H1 (cell line): ENCODE data around the gene HSF5. TPM values are rescaled to one million over a fixed set of nuclear protein-coding genes. Genes with fewer than 3 reads are reported as not detected.
"Not testable (repeated sequence)": the region's sequence is repeated elsewhere in the genome, so short reads cannot be mapped to it uniquely, and the experiment has no call there.

ENCODE experiments used
- CTCF ChIA-PET: fragments of 300-600 bp; sonication (Branson Sonifier 250); formaldehyde crosslinking; loops from one replicate; lab custom pipeline; 2021; ENCODE audit not compliant: partially characterized antibody; lab: Charles Lee
- POLR2A ChIA-PET: fragments of 300-600 bp; sonication (Branson Sonifier 250); formaldehyde crosslinking; loops from one replicate; lab custom pipeline; 2021; ENCODE audit warnings: inconsistent platforms; ENCODE audit not compliant: partially characterized antibody; lab: Charles Lee
- DNase-seq, 2 experiments: peaks; one replicate each; pipeline versions ENCODE4 v3.0.0 to v3.0.0-alpha.2; 2010 to 2022; ENCODE audit warnings: low spot score in 2 of 2, low read depth in 1 of 2, mixed read lengths in 1 of 2
- FAIRE-seq: peaks from 2 replicates; lab custom pipeline; 2011; peaks lifted over from hg19 to GRCh38; lab: Jason Lieb, UNC
- H2AFZ ChIP-seq: 2 replicates; pipeline ENCODE4 v1.8.1; 2012; ENCODE audit warnings: low read length, inconsistent platforms
- H2AK5ac ChIP-seq: 2 replicates; pipeline ENCODE4 v1.6.1; 2013; ENCODE audit warnings: low read depth, low read length
- H2BK120ac ChIP-seq: replicated peaks from 2 replicates; pipeline ENCODE3; 2013; ENCODE audit warnings: low read depth, low read length, inconsistent platforms
- H2BK12ac ChIP-seq: 2 replicates; pipeline ENCODE4 v1.6.1; 2013; ENCODE audit warnings: low read depth, low read length
- H2BK15ac ChIP-seq: 2 replicates; pipeline ENCODE4 v1.6.1; 2013; ENCODE audit warnings: low read length
- H2BK20ac ChIP-seq: 2 replicates; pipeline ENCODE4 v1.6.1; 2013; ENCODE audit warnings: low read length
- H2BK5ac ChIP-seq: 2 replicates; pipeline ENCODE4 v1.6.1; 2013; ENCODE audit warnings: low read depth, low read length
- H3K14ac ChIP-seq: 2 replicates; pipeline ENCODE4 v1.6.1; 2013; ENCODE audit warnings: inconsistent platforms; ENCODE audit not compliant: insufficient read length
- H3K18ac ChIP-seq: 2 replicates; pipeline ENCODE4 v1.6.1; 2013; ENCODE audit warnings: low read length; ENCODE audit errors: extremely low read depth
- H3K23ac ChIP-seq: 2 replicates; pipeline ENCODE4 v1.6.1; 2013; ENCODE audit warnings: inconsistent platforms; ENCODE audit not compliant: insufficient read length
- H3K23me2 ChIP-seq: 2 replicates; pipeline ENCODE4 v1.6.1; 2013; ENCODE audit warnings: low read depth, low read length
- H3K27ac ChIP-seq: 2 replicates; pipeline ENCODE4 v1.6.1; 2011; ENCODE audit warnings: low read depth, low read length, inconsistent platforms
- H3K27me3 ChIP-seq, 4 experiments: replicated peaks in 1 of 4; 1 replicate in 1 of 4; 2 replicates in 3 of 4; pipeline versions ENCODE4 v1.6.1 to v1.8.1; 2011 to 2013; ENCODE audit warnings: low read length in 3 of 4, mild to moderate bottlenecking in 3 of 4, inconsistent platforms in 2 of 4, mixed read lengths in 2 of 4, moderate library complexity in 1 of 4; ENCODE audit not compliant: control insufficient read depth in 3 of 4, insufficient read depth in 3 of 4; ENCODE audit errors: extremely low read depth in 1 of 4
- H3K36me3 ChIP-seq, 4 experiments: 2 replicates each; pipeline versions ENCODE4 v1.6.1 to v1.8.1; 2011 to 2013; ENCODE audit warnings: mild to moderate bottlenecking in 4 of 4, low read length in 3 of 4, moderate library complexity in 2 of 4, control low read depth in 1 of 4, inconsistent platforms in 1 of 4; ENCODE audit not compliant: insufficient read depth in 4 of 4, control insufficient read depth in 2 of 4
- H3K4ac ChIP-seq: replicated peaks from 2 replicates; pipeline ENCODE3; 2013; ENCODE audit warnings: low read length, low read depth, mixed read lengths, inconsistent platforms; ENCODE audit not compliant: insufficient read length
- H3K4me1 ChIP-seq, 4 experiments: replicated peaks in 1 of 4; 1 replicate in 1 of 4; 2 replicates in 3 of 4; pipeline versions ENCODE4 v1.6.1 to v1.8.1; 2011 to 2013; ENCODE audit warnings: low read length in 3 of 4, inconsistent platforms in 2 of 4, mixed read lengths in 1 of 4; ENCODE audit not compliant: insufficient read depth in 4 of 4, control insufficient read depth in 3 of 4
- H3K4me2 ChIP-seq, 2 experiments: 2 replicates each; pipeline versions ENCODE4 v1.6.1 to v1.8.1; 2011 to 2013; ENCODE audit warnings: low read depth in 2 of 2, low read length in 2 of 2, control low read depth in 1 of 2, inconsistent platforms in 1 of 2, mild to moderate bottlenecking in 1 of 2; ENCODE audit not compliant: insufficient read depth in 1 of 2
- H3K4me3 ChIP-seq, 4 experiments: fragments of 200-600, 300-600 bp in 1 of 4; sonication (generic), shearing (Covaris generic), sonication (Bioruptor Twin) in 1 of 4; 2 replicates each; pipeline versions ENCODE4 v1.5.1 to v1.8.1; 2011 to 2016; ENCODE audit warnings: low read length in 4 of 4, low read depth in 3 of 4, control low read depth in 2 of 4, inconsistent platforms in 2 of 4, mild to moderate bottlenecking in 2 of 4, mixed read lengths in 1 of 4, moderate library complexity in 1 of 4; ENCODE audit not compliant: insufficient read depth in 2 of 4; ENCODE audit errors: extremely low read depth in 1 of 4
- H3K56ac ChIP-seq: replicated peaks from 2 replicates; pipeline ENCODE3; 2013; ENCODE audit warnings: low read depth, mild to moderate bottlenecking, mixed read lengths, low read length, inconsistent platforms; ENCODE audit not compliant: insufficient read length
- H3K79me1 ChIP-seq: 2 replicates; pipeline ENCODE4 v1.6.1; 2013; ENCODE audit warnings: low read depth, low read length, control low read depth
- H3K79me2 ChIP-seq, 2 experiments: 2 replicates each; pipeline versions ENCODE4 v1.6.1 to v1.8.1; 2012 to 2013; ENCODE audit warnings: low read length in 2 of 2, mild to moderate bottlenecking in 2 of 2, inconsistent platforms in 1 of 2; ENCODE audit not compliant: insufficient read depth in 2 of 2, control insufficient read depth in 1 of 2
- H3K9ac ChIP-seq, 4 experiments: replicated peaks in 1 of 4; 1 replicate in 1 of 4; 2 replicates in 3 of 4; pipeline versions ENCODE4 v1.6.1 to v1.8.1; 2011 to 2013; ENCODE audit warnings: low read depth in 3 of 4, low read length in 3 of 4, control low read depth in 2 of 4, mild to moderate bottlenecking in 2 of 4, moderate library complexity in 2 of 4, inconsistent platforms in 1 of 4; ENCODE audit errors: extremely low read depth in 1 of 4
- H3K9me3 ChIP-seq, 2 experiments: 2 replicates each; pipeline versions ENCODE4 v1.6.1 to v1.8.1; 2012 to 2013; ENCODE audit warnings: mild to moderate bottlenecking in 2 of 2, moderate library complexity in 2 of 2, control low read depth in 1 of 2, inconsistent platforms in 1 of 2, low read depth in 1 of 2, low read length in 1 of 2, mixed read lengths in 1 of 2; ENCODE audit not compliant: insufficient read depth in 2 of 2
- H4K20me1 ChIP-seq, 2 experiments: replicated peaks in 1 of 2; 2 replicates each; pipeline versions ENCODE3 to v1.8.1; 2011 to 2013; ENCODE audit warnings: inconsistent platforms in 2 of 2, low read length in 2 of 2, mild to moderate bottlenecking in 1 of 2; ENCODE audit not compliant: insufficient read depth in 2 of 2, control insufficient read depth in 1 of 2
- H4K5ac ChIP-seq: 2 replicates; pipeline ENCODE4 v1.6.1; 2013; ENCODE audit warnings: low read length, low read depth, mixed read lengths, inconsistent platforms; ENCODE audit not compliant: insufficient read length
- H4K8ac ChIP-seq: 2 replicates; pipeline ENCODE4 v1.8.0; 2013; ENCODE audit warnings: mild to moderate bottlenecking, moderate library complexity, low read length, inconsistent platforms; ENCODE audit not compliant: insufficient read depth; ENCODE audit errors: extremely low read depth
- H4K91ac ChIP-seq: replicated peaks from 2 replicates; pipeline ENCODE3; 2013; ENCODE audit warnings: low read length, mixed read lengths, inconsistent platforms; ENCODE audit not compliant: insufficient read length
- whole genome bisulfite sequencing, 2 experiments: shearing (Covaris generic) in 1 of 2; methylation state at CpG; one replicate each; pipeline versions ENCODE4 v1.1.6 to v1.1.7; 2013 to 2015; ENCODE audit warnings: low lambda C conversion rate in 2 of 2, mixed read lengths in 2 of 2, inconsistent platforms in 1 of 2, low coverage in 1 of 2, missing lambda C conversion rate in 1 of 2; ENCODE audit not compliant: insufficient replicate concordance in 2 of 2, insufficient coverage in 1 of 2, insufficient read length in 1 of 2; ENCODE audit errors: extremely low coverage in 1 of 2, missing lambda C conversion rate in 1 of 2; 5-methylcytosine and 5-hydroxymethylcytosine counted together
- polyA plus RNA-seq, 7 experiments: library from polyadenylated mRNA; depleted of rRNA in 3 of 7; stranded (reverse) in 5 of 7; unstranded in 2 of 7; fragments of >200 nt in 5 of 7; fragments of 200-250 nt in 2 of 7; gene quantifications; 1 replicate in 5 of 7; 2 replicates in 1 of 7; 4 replicates in 1 of 7; pipeline versions ENCODE4 v1.2.1 to v1.2.3, GENCODE V29; 2011 to 2013; ENCODE audit warnings: missing spikeins in 2 of 7, mixed read lengths in 2 of 7
- total RNA-seq: library from RNA; stranded (reverse); fragmentation: NEBNext Ultra II Directional; extraction: Animal tissue kit (Norgen Biotek cat#: 25700); gene quantifications from 2 replicates; pipeline ENCODE4 v1.2.1, GENCODE V29; 2021

HSF5 gene
- total and polyA plus RNA-seq, 2 of the 8 experiments (the other 6 are each of a cell fraction or from before 2014, with no cell fraction given) = not detected

DNA sequence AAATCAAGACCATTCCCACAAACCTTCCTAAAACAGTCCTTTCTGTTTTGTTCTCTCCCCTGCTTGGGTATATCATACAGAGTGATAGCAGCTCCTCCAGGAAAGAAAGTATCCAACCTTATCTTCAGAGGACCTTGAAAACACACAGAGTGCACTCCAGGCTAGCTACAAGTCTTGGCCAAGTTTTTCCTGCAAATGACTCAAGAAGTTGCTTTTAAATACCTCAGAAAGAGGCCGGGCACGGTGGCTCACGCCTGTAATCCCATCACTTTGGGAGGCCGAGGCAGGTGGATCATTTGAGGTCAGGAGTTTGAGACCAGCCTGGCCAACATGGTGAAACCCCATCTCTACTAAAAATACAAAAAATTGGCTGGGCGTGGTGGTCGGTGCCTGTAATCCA is 14.9 kb upstream of the HSF5 start:
- H3K4me1 ChIP-seq, H3K4me2 ChIP-seq, H4K91ac ChIP-seq, H4K5ac ChIP-seq, H2BK5ac ChIP-seq, H2BK12ac ChIP-seq, H2AK5ac ChIP-seq, H3K18ac ChIP-seq, H3K9ac ChIP-seq, H2BK15ac ChIP-seq, H3K27me3 ChIP-seq, H2BK20ac ChIP-seq, H3K9me3 ChIP-seq, DNase-seq, H4K20me1 ChIP-seq, H4K8ac ChIP-seq, H3K23me2 ChIP-seq, H3K14ac ChIP-seq, H3K4me3 ChIP-seq, H2AFZ ChIP-seq, H3K79me1 ChIP-seq, CTCF ChIA-PET, H3K4ac ChIP-seq, FAIRE-seq, H3K23ac ChIP-seq, H2BK120ac ChIP-seq, H3K56ac ChIP-seq, H3K27ac ChIP-seq, H3K79me2 ChIP-seq: not testable (repeated sequence)
- 85% methylated on average over 5 of the region's 6 CpGs; no CpG with 5 or more reads in 1 of the 2 experiments for WGBS, 2 experiments
- POLR2A ChIA-PET = interaction anchor here (0.9 to 2.1 kb wide), 2 partner anchors 9 to 11 kb away, joined by 3 to 11 read pairs; partner anchors contain the start of gene MTMR4
- peaks cover 31 to 71% (median 59%) of the 10 kb centered on the region in 4 experiments for H3K36me3 ChIP-seq
